Lower leg skin (tissue), 3 donors: ENCODE data around the gene UQCR11.

Source experiments
- POLR2A ChIP-seq, 2 donors: fragments of 450-650 bp; IDR thresholded peaks; one replicate each; pipeline ENCODE4 v1.6.1; 2016 to 2017; ENCODE audit warnings: antibody characterized with exemption in 2 of 2, mild to moderate bottlenecking in 1 of 2, moderate library complexity in 1 of 2
- TF ChIP-seq, protein P1 (sequence below), 3 donors: fragments of 450-650 bp; IDR thresholded peaks; one replicate each; pipeline ENCODE4 v1.5.1; 2016; ENCODE audit warnings: antibody characterized with exemption in 3 of 3, mild to moderate bottlenecking in 3 of 3, moderate library complexity in 2 of 3

DNA sequence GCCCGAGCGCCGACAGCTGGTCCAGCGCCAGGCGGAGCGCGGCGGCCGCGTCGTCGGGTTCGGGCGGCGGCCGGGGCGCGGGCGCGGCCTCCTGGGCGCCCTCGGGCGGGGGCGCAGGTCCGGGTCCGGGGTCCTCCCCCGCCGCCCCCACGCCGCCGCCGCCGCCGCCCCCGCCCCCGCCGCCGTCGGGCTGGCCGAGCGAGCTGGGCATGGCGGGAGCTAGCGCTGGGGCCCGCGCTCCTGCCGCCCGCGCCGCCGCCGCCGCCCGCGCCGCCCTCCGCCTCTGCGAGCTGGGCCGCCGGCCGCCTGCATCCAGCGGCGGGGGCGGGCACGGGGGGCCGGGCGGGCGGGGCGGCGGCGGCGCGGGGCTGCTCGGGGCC, 37.4 kb downstream of the UQCR11 start:
- TF ChIP-seq, protein P1, sequence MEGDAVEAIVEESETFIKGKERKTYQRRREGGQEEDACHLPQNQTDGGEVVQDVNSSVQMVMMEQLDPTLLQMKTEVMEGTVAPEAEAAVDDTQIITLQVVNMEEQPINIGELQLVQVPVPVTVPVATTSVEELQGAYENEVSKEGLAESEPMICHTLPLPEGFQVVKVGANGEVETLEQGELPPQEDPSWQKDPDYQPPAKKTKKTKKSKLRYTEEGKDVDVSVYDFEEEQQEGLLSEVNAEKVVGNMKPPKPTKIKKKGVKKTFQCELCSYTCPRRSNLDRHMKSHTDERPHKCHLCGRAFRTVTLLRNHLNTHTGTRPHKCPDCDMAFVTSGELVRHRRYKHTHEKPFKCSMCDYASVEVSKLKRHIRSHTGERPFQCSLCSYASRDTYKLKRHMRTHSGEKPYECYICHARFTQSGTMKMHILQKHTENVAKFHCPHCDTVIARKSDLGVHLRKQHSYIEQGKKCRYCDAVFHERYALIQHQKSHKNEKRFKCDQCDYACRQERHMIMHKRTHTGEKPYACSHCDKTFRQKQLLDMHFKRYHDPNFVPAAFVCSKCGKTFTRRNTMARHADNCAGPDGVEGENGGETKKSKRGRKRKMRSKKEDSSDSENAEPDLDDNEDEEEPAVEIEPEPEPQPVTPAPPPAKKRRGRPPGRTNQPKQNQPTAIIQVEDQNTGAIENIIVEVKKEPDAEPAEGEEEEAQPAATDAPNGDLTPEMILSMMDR (IDR thresholded peaks at IDR 0.05): no peak
- no peak for TF ChIP-seq POLR2A (IDR thresholded peaks at IDR 0.05)
